NCI-H1694 treated with DMSO at 0.1 percent for 48 hours (cell line): Measurements from ENCODE around the gene MBD6.
"Not testable (repeated sequence)": the region's sequence is repeated elsewhere in the genome, so short reads cannot be mapped to it uniquely, and the experiment has no call there.

Experiments used
- DNase-seq: peaks from one replicate; lab custom pipeline; 2025; lab: John Stamatoyannopoulos, UW

The MBD6 gene

GRCh38 chr12:57549909-57550640 is 27.5 kb downstream of the MBD6 start, which contains the start of gene KIF5A:
KIF5A (plus strand) TSS chr12:57550044; CDS start chr12:57550272, 228 bp downstream.
- peak; percentile 30 for DNase-seq

GRCh38 chr12:57550641-57551549 is 28.3 kb downstream of the MBD6 start:
- no peak for DNase-seq

GRCh38 chr12:57551637-57552305 is 29.1 kb downstream of the MBD6 start:
- DNase-seq = no peak

- no peak for DNase-seq
Measured at GRCh38 chr12:57552306-57552651, 29.7 kb downstream of the MBD6 start.

GRCh38 chr12:57552835-57553313 is 30.2 kb downstream of the MBD6 start:
- DNase-seq = no peak

GRCh38 chr12:57553343-57554202 is 30.9 kb downstream of the MBD6 start:
- DNase-seq = no peak

- no peak for DNase-seq
Measured at GRCh38 chr12:57554453-57554852, 31.8 kb downstream of the MBD6 start.

- no peak for DNase-seq
Measured at GRCh38 chr12:57554897-57555296, 32.3 kb downstream of the MBD6 start.

GRCh38 chr12:57558864-57559263 is 36.2 kb downstream of the MBD6 start:
- DNase-seq = no peak

GRCh38 chr12:57560516-57560915 is 37.9 kb downstream of the MBD6 start:
- DNase-seq = no peak

GRCh38 chr12:57561117-57561516 is 38.5 kb downstream of the MBD6 start:
- DNase-seq = not testable (repeated sequence)

GRCh38 chr12:57563358-57563757 is 40.7 kb downstream of the MBD6 start:
- DNase-seq = no peak

- DNase-seq = no peak
Measured at GRCh38 chr12:57564178-57564740, 41.6 kb downstream of the MBD6 start.

- no peak for DNase-seq
Measured at GRCh38 chr12:57568838-57569237, 46.2 kb downstream of the MBD6 start.

- DNase-seq = no peak
Measured at GRCh38 chr12:57569858-57570257, 47.2 kb downstream of the MBD6 start.

GRCh38 chr12:57570438-57570837 is 47.8 kb downstream of the MBD6 start:
- not testable (repeated sequence) for DNase-seq

GRCh38 chr12:57571926-57572762 is 49.5 kb downstream of the MBD6 start:
- no peak for DNase-seq

- DNase-seq = no peak
Measured at GRCh38 chr12:57574795-57575194, 52.2 kb downstream of the MBD6 start.

- no peak for DNase-seq
Measured at GRCh38 chr12:57575771-57576612, 53.4 kb downstream of the MBD6 start.
